Right renal pelvis (tissue), 4 donors: ENCODE measurements around the gene HSH2D. TPM values are rescaled to one million over a fixed set of nuclear protein-coding genes. Genes with fewer than 3 reads are reported as not detected.

ENCODE experiments used
- DNase-seq, 4 donors: peaks; one replicate each; pipeline ENCODE4 v3.0.0-alpha.2; 2013; ENCODE audit warnings: low read depth in 4 of 4, low spot score in 3 of 4, missing footprints in 1 of 4
- polyA plus RNA-seq, 4 donors: library from polyadenylated mRNA; unstranded; fragments of 120-200 nt; gene quantifications; one replicate each; pipeline ENCODE4 v1.2.1, GENCODE V29; 2013; ENCODE audit not compliant: insufficient read length in 4 of 4

HSH2D gene
- polyA plus RNA-seq, 4 donors = 0.30 to 0.95 (median 0.44) TPM

DNA sequence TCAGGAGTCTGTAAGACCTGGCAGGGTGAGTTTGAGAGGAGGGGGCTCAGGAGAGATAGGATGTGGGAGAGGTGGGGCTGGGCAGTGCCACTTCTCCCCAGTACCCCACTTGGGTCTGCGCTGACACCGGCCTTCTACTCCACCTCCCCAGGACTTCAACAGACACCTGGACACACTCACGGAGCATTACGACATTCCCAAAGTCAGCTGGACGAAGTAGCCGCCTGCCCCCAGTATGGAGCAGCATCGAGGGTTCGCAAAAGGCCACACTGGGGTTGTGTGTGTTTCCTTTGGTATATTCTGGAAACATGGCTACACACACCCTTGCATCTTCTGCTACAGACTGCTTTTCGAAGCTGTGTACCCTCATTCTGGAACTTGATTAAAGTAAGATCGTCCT lies 47.3 kb downstream of the HSH2D start:
- no peak for DNase-seq

GRCh38 chr19:16191216-16191908 lies 47.9 kb downstream of the HSH2D start:
- DNase-seq = no peak

- DNase-seq = no peak
Measured at GRCh38 chr19:16193466-16193865, 50.0 kb downstream of the HSH2D start.

DNA sequence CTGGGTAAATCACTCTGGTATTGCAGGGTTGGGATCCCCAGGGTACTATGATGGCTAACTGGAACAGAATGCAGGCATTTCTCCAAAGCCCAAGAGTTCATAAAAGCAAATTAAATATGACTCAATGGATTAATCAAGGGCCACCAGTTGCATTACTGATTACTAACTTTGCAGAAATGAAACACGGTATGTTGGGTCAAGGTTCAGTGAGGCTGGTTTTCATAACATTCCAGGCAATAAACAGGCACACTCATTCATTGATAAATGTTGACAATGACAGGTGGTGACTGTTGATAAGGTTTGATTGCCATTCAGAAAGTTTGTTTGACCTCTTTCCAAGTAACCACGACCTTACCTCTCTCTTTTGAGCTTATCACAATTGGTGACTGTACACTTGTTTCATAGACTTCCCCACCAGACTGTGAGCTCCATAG lies 53.7 kb downstream of the HSH2D start:
- no peak for DNase-seq

DNA sequence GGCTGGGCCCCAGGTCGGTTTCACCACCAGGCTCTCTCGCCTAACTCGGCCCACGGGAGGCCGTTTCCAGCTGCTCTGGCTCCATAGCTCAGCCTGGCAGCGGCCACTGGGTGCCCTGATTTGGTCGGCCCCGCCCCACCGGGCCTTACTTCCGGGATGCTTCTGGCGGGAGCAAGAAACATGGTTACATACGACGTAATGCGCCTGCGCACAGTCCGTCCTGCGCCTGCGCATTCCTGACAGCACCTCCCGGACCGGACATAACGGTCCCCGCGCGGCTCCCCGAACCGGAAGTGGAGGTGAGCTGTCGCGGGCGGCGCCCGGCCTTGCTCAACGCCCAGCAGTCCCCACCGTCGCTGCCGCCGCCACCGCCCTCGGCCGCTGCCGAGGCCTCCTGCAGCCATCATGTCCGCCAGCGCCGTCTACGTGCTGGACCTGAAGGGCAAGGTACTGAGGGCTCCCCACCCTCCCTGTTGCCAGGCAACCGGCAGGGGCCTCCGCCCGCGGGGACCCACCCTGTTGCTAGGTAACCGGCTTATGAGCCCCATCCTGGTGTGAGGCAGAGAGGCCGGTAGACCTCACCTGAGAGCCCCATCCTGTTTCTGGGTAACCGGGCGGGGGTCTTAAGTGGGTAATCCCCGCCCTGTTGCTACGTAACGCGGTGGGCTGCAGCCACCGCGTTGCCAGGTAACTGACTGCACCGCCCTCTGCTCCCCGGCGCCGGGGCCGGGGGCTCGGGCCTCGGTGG lies 54.3 kb downstream of the HSH2D start, which contains the start of gene AP1M1:
Gene AP1M1 (plus strand): TSS at position 290 of the 748 bp plus-strand sequence. CDS start 116 bp downstream, at position 406.
- DNase-seq = peak; percentile 92 to 96 (median 94)

DNA sequence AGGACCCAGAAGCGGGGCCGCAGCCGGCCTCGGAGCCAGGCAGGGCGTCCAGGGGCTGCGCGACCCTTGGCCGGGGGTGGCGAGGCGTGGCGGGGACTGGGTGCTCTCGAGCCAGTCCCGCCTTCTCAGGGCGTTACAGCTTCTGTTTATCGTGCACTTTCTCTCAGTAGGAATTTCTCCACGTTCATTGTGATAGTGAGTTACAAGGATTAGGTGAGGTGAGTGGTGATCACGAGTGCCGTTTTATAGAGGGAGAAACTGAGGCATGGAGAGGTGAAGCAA lies 54.8 kb downstream of the HSH2D start:
- no peak for DNase-seq

DNA sequence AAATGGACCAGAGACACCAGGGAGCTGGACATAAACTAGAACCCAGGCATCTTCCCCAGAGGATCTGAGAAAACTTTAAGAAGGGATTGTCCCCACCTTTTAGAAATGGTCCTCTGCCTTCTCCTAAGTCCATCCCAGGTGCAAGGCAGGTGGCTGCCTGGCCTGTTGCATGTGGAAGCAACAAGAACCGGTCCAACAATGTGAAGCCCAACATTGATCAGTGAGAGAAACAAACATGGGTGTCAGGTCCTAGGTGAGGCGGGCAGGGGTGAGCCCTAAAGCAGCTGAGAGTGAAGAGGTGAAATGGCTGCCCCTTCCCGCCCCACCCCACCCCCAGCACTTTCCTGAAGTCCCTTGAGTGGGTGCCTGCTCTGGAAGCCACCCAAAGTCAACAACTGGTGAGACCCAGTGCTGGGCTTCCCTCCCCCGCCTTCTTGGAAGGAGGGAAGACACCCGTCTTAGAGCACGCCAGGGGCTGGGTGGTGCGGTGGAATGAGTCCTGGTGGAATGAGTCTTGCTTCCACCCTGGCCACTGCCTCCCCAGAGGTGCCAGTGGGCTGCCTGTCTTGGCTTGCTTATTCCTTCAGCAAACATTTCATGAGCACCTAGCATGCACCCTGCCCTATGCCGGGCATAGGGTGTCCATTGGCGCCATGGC lies 55.9 kb downstream of the HSH2D start:
- no peak for DNase-seq

GRCh38 chr19:16200038-16201010 lies 56.8 kb downstream of the HSH2D start:
- no peak for DNase-seq

- no peak for DNase-seq
Measured at GRCh38 chr19:16201011-16201391, 57.5 kb downstream of the HSH2D start.

GRCh38 chr19:16202320-16203255 lies 59.1 kb downstream of the HSH2D start:
- no peak for DNase-seq

GRCh38 chr19:16203256-16204004 lies 59.9 kb downstream of the HSH2D start:
- DNase-seq = no peak

DNA sequence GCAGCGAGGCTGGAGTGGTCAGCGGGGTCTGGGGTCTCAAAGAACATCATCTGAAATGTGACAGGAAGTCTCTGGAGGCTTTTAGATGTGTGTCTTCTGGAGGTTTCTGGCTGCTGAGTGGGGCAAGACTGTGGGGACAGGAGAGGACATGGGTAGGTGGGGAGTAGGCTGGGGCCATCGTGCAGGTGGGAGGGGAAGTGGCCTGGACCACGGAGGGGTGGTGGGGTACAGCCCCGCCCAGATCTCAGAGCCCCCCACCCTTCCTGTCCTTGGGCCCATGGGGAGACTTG lies 60.5 kb downstream of the HSH2D start:
- no peak for DNase-seq

DNA sequence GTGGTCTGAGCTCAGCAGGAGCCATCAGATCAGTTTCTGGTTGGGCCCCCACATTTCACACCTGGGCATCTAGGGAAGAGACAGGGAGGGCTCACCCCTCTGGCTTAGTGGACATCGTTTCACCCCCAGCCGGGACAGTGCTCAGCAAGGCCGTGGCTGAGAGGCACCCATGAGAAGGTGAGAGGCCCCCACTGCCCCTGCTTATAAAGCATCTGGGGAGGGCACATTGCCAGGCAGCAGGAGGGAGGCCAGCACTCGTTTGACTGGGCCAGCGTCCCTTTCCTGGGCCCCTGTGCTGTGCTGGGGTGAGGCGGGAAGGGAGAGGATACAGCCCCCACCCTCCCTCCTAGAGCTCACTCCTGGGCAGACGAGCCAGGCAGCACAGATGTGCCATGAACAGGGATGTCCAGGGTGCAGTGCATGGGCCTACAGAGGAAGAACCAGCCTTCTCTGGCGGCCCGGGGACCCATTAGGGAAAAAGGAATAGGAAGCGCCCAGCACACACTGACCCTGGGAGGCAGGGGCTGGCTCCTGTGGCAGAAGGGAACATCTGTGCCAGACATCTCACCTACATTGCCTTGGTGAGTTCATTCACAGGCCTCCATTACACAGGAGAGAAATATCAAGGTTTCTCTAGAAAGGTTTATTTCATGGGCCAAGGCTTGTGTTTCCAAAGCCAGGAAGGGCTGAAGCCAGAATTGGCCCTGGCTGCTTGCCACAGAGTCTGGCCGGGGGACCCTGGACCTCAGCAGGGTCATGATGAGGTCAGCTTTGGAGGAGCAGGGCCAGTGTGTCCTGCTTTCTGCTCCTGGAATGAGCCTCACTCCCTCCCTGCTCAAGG lies 61.9 kb downstream of the HSH2D start:
- no peak for DNase-seq

DNA sequence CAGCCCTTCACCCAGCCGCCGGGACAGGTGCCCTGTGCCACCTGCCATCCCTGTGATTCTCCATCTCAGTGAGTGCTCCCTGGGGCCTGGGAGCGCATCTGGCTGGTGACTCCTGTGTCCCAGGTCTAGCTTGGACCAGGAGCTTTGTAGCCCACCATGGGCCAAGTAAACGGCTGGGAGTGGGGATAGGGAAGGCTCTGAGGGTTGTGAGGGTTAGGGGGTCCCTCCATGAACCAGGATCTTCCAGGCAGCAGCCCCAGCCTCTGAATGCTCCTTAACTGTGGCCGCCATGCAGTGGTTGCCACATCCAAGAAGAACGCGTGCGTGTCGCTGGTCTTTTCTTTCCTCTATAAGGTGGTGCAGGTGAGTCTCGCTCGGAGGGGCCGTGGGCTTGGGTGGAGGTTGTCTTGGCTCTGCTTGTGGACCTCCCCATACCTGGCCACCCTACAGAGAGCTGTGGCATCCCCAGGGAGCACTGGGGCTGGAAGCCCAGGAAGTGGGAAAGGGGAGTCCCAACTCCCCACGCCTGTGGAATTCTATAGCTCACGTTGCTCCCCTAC lies 62.6 kb downstream of the HSH2D start:
- DNase-seq = no peak

GRCh38 chr19:16206637-16207036 lies 63.2 kb downstream of the HSH2D start:
- DNase-seq = no peak

DNA sequence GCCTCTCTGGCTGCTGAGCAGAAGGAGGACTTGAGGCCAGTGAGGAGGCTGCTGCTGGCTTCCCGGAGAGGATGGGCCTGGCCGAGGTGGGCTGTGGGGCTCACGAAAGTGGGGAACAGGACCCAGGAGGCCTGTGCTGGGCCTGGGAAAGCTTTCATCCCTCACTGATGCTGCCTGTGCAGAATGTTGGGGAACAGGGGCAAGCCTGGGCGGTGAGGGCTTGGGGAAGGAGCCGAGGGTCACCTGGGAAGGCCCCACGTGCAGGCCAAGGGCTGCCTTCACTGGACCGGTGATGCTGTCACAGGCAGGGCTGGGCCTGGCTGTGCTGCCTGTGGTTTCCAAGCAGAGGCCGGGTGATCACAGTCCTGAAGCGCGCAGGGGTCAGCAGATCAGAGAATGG lies 63.6 kb downstream of the HSH2D start:
- DNase-seq = no peak

- no peak for DNase-seq
Measured at GRCh38 chr19:16207490-16208025, 64.1 kb downstream of the HSH2D start.
